Heart left ventricle (tissue), 16 donors: ENCODE measurements around the gene KIF5C. TPM values are rescaled to one million over a fixed set of nuclear protein-coding genes. Genes with fewer than 3 reads are reported as not detected.

Experiments
- ATAC-seq, 4 donors: fragments of 200-7000 bp; cut with Tn5 transposase; one replicate each; pipeline ENCODE4 v1.9.1; 2020 to 2022; ENCODE audit warnings: moderate library complexity in 4 of 4, mild to moderate bottlenecking in 3 of 4, moderate number of reproducible peaks in 1 of 4
- DNase-seq, 5 donors: peaks; one replicate each; pipeline ENCODE4 v3.0.0-alpha.2; 2020
- H3K27ac ChIP-seq, 12 donors: fragments of 200-600 bp; sonication (generic) in 4 of 12; one replicate each; pipeline versions ENCODE4 v1.5.0 to v1.8.0; 2016 to 2022; ENCODE audit warnings: mild to moderate bottlenecking in 2 of 12
- H3K27me3 ChIP-seq, 9 donors: fragments of 200-600 bp; sonication (generic) in 2 of 9; one replicate each; pipeline versions ENCODE4 v1.5.1 to v1.8.0; 2016 to 2022; ENCODE audit warnings: mild to moderate bottlenecking in 3 of 9
- H3K36me3 ChIP-seq, 9 donors: fragments of 200-600 bp; sonication (generic) in 2 of 9; one replicate each; pipeline versions ENCODE4 v1.5.0 to v1.8.0; 2018 to 2022; ENCODE audit warnings: mild to moderate bottlenecking in 2 of 9
- H3K4me1 ChIP-seq, 12 donors: fragments of 200-600 bp; sonication (generic) in 4 of 12; one replicate each; pipeline versions ENCODE4 v1.5.0 to v1.8.0; 2016 to 2022; ENCODE audit warnings: mild to moderate bottlenecking in 3 of 12
- H3K4me3 ChIP-seq, 12 donors: fragments of 200-600 bp; sonication (generic) in 4 of 12; one replicate each; pipeline versions ENCODE4 v1.5.0 to v1.8.0; 2017 to 2022; ENCODE audit warnings: mild to moderate bottlenecking in 9 of 12, moderate library complexity in 4 of 12
- H3K9me3 ChIP-seq, 12 donors: fragments of 200-600 bp; sonication (generic) in 4 of 12; one replicate each; pipeline versions ENCODE4 v1.5.0 to v1.8.0; 2016 to 2022; ENCODE audit warnings: mild to moderate bottlenecking in 1 of 12
- CTCF ChIP-seq, 12 donors: fragments of 200-600 bp; sonication (generic) in 4 of 12; IDR thresholded peaks; one replicate each; pipeline versions ENCODE4 v1.5.0 to v1.8.0; 2018 to 2022; ENCODE audit warnings: antibody characterized with exemption in 12 of 12, mild to moderate bottlenecking in 5 of 12
- POLR2A ChIP-seq, 2 donors: fragments of 450-650 bp; IDR thresholded peaks; one replicate each; pipeline ENCODE4 v1.6.1; 2017; ENCODE audit warnings: antibody characterized with exemption in 2 of 2, mild to moderate bottlenecking in 2 of 2, moderate library complexity in 2 of 2
- WGBS, 4 donors: extraction: QIAGEN DNeasy Blood & Tissue Kit in 2 of 4; methylation state at CpG; one replicate each; pipeline versions ENCODE4 v1.1.5 to v1.1.7; 2013 to 2018; 5-methylcytosine and 5-hydroxymethylcytosine counted together
- intact Hi-C, 10 donors: fragments of 100-400 bp; cut with DNase I; formaldehyde crosslinking; loops; one replicate each; pipeline versions ENCODE4 v1.11.1 to v1.14.2; 2022
- polyA plus RNA-seq, 2 donors: library from polyadenylated mRNA; stranded (reverse); fragments of 200-250 nt; gene quantifications; one replicate each; pipeline ENCODE4 v1.2.3, GENCODE V29; 2013
- total RNA-seq, 9 donors: library from RNA; depleted of rRNA in 2 of 9; stranded (reverse); fragments of >200 nt in 2 of 9; fragmentation: NEBNext Ultra II Directional in 3 of 9; extraction: Animal tissue kit (Norgen Biotek cat#: 25700) in 3 of 9; gene quantifications; one replicate each; pipeline versions ENCODE4 v1.1.0 to v1.2.4, GENCODE V29; 2016 to 2023
- donor health status: ischemic (EF 13 %, LVEDD 7.1; RV severe dilation, severe dysfunction).
- donor health status: healthy with polysubstance abuse.
- donor health status: DM: no; HTN: yes; CAD: no.
- donor health status: DM: no; HTN: no; CAD: no.
- donor health status: ischemic (EF 25% LVEDD 6.9; RV normal size, moderate dysfunction).
- donor health status: ischemic (EF 25% LVEDD 5.7; RV mildly dilated, moderate dysfunction).
- donor health status: healthy.
- donor health status: DM: yes; HTN: yes; CAD: no.
- donor health status: ischemic (EF 35%, LVEDD 5.7; RV mildly dilated, moderate dysfunction).
- donor health status: nonischemic (EF 11% LVEDD 7.7; RV severe dilation, severe dysfunction).
- donor health status: DM: yes; HTN: yes; CAD: no.
- donor health status: PGD.
- donor health status: ischemic (EF 29% LVEDD 5.4; RV normal size, mild dysfunction).
- donor health status: nonischemic (EF 23%, LVEDD 6.1; RV moderate dilation, normal function).

Gene KIF5C
- total and polyA plus RNA-seq, 11 donors, result 0.22 to 1.4 (median 0.48) TPM

- Histone ChIP-seq H3K4me1 (no peaks in the 10 kb centered on the region), H3K36me3 (no peaks in the 10 kb centered on the region), H3K9me3 (no peaks in the 10 kb centered on the region), H3K27me3 (peaks cover 0 to 5% (median 0%) of the 10 kb centered on the region in 9 donors), H3K4me3 (no peak overlapping the region), H3K27ac (no peak overlapping the region)
- WGBS, 4 donors, result 68 to 85% (median 78%) methylated on average over 4 of the region's 4 CpGs
- ATAC-seq, result no peak
- intact Hi-C loops, result no loop called here
- no peak for DNase-seq
- TF ChIP-seq POLR2A (IDR thresholded peaks at IDR 0.05), result no peak
- TF ChIP-seq CTCF (IDR thresholded peaks at IDR 0.05), result no peak
Observed at GRCh38 chr2:148903979-148904378, 29.0 kb downstream of the KIF5C start.

- Histone ChIP-seq H3K27me3 (peaks cover 0 to 3% (median 0%) of the 10 kb centered on the region in 9 donors), H3K4me1 (no peaks in the 10 kb centered on the region), H3K9me3 (no peaks in the 10 kb centered on the region), H3K27ac (no peak overlapping the region), H3K36me3 (no peaks in the 10 kb centered on the region), H3K4me3 (no peak overlapping the region)
- intact Hi-C loops, result no loop called here
- TF ChIP-seq CTCF (IDR thresholded peaks at IDR 0.05), result no peak
- no peak for TF ChIP-seq POLR2A (IDR thresholded peaks at IDR 0.05)
- DNase-seq, result no peak
- no peak for ATAC-seq
- 70 to 88% (median 81%) methylated on average over 4 of the region's 4 CpGs for WGBS, 4 donors
Observed at GRCh38 chr2:148906124-148906523, 31.1 kb downstream of the KIF5C start.

GRCh38 chr2:148907085-148907785 lies 32.2 kb downstream of the KIF5C start:
- H3K27ac ChIP-seq, result no peak overlapping the region
- H3K36me3 ChIP-seq, result no peaks in the 10 kb centered on the region
- intact Hi-C loops, result no loop called here
- TF ChIP-seq CTCF (IDR thresholded peaks at IDR 0.05), result no peak
- TF ChIP-seq POLR2A (IDR thresholded peaks at IDR 0.05), result no peak
- ATAC-seq (no peak), DNase-seq (no peak)
- 87 to 88% (median 87%) methylated on average over 5 of the region's 5 CpGs for WGBS, 4 donors
- H3K4me3 ChIP-seq, result no peak overlapping the region
- H3K9me3 ChIP-seq, result no peaks in the 10 kb centered on the region
- peaks cover 0 to 3% (median 0%) of the 10 kb centered on the region in 9 donors for H3K27me3 ChIP-seq
- H3K4me1 ChIP-seq, result no peaks in the 10 kb centered on the region

GRCh38 chr2:148909114-148909513 lies 34.1 kb downstream of the KIF5C start:
- H3K9me3 ChIP-seq, result no peaks in the 10 kb centered on the region
- no peaks in the 10 kb centered on the region for H3K27me3 ChIP-seq
- ATAC-seq, result no peak
- 51 to 64% (median 55%) methylated on average over 8 of the region's 8 CpGs for WGBS, 4 donors
- no peak overlapping the region for H3K4me3 ChIP-seq
- no peaks in the 10 kb centered on the region for H3K4me1 ChIP-seq
- TF ChIP-seq POLR2A (IDR thresholded peaks at IDR 0.05), result no peak
- TF ChIP-seq CTCF (IDR thresholded peaks at IDR 0.05), result no peak
- no peak for DNase-seq
- H3K27ac ChIP-seq, result no peak overlapping the region
- no peaks in the 10 kb centered on the region for H3K36me3 ChIP-seq
- intact Hi-C loops, result no loop called here
